ENCODE results near the gene PARL. TPM values are rescaled to one million over a fixed set of nuclear protein-coding genes. Genes with fewer than 3 reads are reported as not detected.
A peak's percentile ranks its signal among the peaks of the same experiment; 100 is the strongest.

PARL gene
- total and polyA plus RNA-seq, 12 donors = 45.8 to 113 (median 60.7) TPM

GRCh38 chr3:183829466-183829865, 55.2 kb downstream of the PARL start:
- DNase-seq (no peak), ATAC-seq (no peak)
- Histone ChIP-seq H3K4me3 (no peak overlapping the region), H3K9me3 (no peaks in the 10 kb centered on the region), H3K27ac (no peak overlapping the region), H3K4me1 (peaks cover 5 to 29% (median 12%) of the 10 kb centered on the region in 9 donors), H3K27me3 (peaks cover 0 to 5% (median 0%) of the 10 kb centered on the region in 7 donors), H3K36me3 (peaks cover 0 to 68% (median 10%) of the 10 kb centered on the region in 9 donors)
- WGBS, 2 donors = 90 to 93% methylated on average over 9 of the region's 9 CpGs
- intact Hi-C loops (cut with DNase I) = no loop called here
- no peak for TF ChIP-seq CTCF (IDR thresholded peaks at IDR 0.05)

- TF ChIP-seq CTCF (IDR thresholded peaks at IDR 0.05) = no peak
- WGBS, 2 donors = 93 to 96% methylated on average over 7 of the region's 7 CpGs
These were observed 56.2 kb downstream of the PARL start for GRCh38 chr3:183828538-183828870.

GRCh38 chr3:183827809-183828537, 56.7 kb downstream of the PARL start:
- DNase-seq (no peak), ATAC-seq (peak in 1 of 8 donors; percentile 3)
- Histone ChIP-seq H3K4me3 (no peak overlapping the region), H3K9me3 (no peaks in the 10 kb centered on the region), H3K27me3 (peaks cover 0 to 10% (median 0%) of the 10 kb centered on the region in 7 donors), H3K4me1 (peaks cover 7 to 32% (median 16%) of the 10 kb centered on the region in 9 donors), H3K27ac (peak overlapping the region in 1 of 10 donors; percentile 4), H3K36me3 (peaks cover 0 to 53% (median 4%) of the 10 kb centered on the region in 9 donors)
- 72 to 79% methylated on average over 14 of the region's 14 CpGs for WGBS, 2 donors
- intact Hi-C loops (cut with DNase I) = no loop called here
- TF ChIP-seq CTCF (IDR thresholded peaks at IDR 0.05) = no peak

More at GRCh38 chr3:183828538-183828870, 56.2 kb downstream of the PARL start:
- no peak overlapping the region for H3K4me3 ChIP-seq
- H3K9me3 ChIP-seq = no peaks in the 10 kb centered on the region
- peaks cover 0 to 59% (median 9%) of the 10 kb centered on the region in 9 donors for H3K36me3 ChIP-seq
- intact Hi-C loops (cut with DNase I) = no loop called here
- peaks cover 7 to 32% (median 16%) of the 10 kb centered on the region in 9 donors for H3K4me1 ChIP-seq
- peak overlapping the region in 1 of 10 donors; percentile 4 for H3K27ac ChIP-seq
- H3K27me3 ChIP-seq = peaks cover 0 to 10% (median 0%) of the 10 kb centered on the region in 7 donors
- DNase-seq = no peak
- no peak for ATAC-seq

DNA sequence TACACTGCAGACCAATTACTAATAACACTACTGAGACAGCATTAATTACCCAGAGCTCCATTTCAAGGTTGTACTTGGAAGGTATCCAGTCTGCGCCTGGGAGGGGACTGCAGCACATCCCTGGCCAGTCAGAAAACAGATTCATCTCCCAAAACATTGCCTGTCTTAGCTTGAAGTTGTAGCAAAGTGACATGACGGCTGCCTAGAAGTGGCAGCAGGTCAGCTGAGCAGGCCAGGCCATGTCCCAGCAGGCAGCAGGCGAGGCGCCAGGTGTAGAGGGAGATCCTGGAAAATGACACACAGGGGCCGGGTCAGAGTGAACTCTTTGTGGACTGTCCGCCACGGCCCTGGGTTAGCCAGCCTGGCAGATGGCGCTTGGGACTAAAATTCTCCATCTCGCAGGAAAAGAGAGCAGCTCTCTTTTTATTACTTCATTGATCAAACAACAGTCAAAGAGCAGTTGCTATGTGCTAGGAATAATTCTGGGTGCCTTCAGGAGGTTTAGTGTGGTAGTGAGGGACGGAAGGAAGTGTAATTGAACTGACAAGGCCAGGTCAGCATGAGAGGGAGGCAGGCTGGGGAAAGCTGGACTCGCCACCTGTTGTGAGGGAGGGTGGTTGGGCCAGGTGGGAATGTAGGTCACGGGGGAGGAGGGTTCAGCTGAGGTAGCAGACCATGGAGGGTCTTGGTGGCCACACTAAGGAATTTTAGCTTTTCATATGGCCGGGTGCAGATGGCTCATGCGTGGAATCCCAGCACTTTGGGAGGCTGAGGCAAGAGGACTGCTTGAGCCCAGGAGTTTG, 58.0 kb downstream of the PARL start:
- peaks cover 0 to 40% (median 0%) of the 10 kb centered on the region in 9 donors for H3K36me3 ChIP-seq
- no peak for TF ChIP-seq CTCF (IDR thresholded peaks at IDR 0.05)
- WGBS, 2 donors = 92 to 95% methylated on average over 14 of the region's 14 CpGs
- no peaks in the 10 kb centered on the region for H3K9me3 ChIP-seq
- intact Hi-C loops (cut with DNase I) = no loop called here
- H3K4me3 ChIP-seq = no peak overlapping the region
- peaks cover 7 to 32% (median 16%) of the 10 kb centered on the region in 9 donors for H3K4me1 ChIP-seq
- peaks cover 0 to 10% (median 0%) of the 10 kb centered on the region in 7 donors for H3K27me3 ChIP-seq
- peak overlapping the region in 1 of 10 donors; percentile 65 for H3K27ac ChIP-seq
- peak in 6 of 8 donors; percentile 30 to 64 (median 42) for ATAC-seq
- DNase-seq = peak in 1 of 2 donors; percentile 25
